Fibroblast of skin of back (primary cell): ENCODE data around the gene GYPC.

Experiments used
- DNase-seq: peaks from one replicate; pipeline ENCODE4 v3.0.0-alpha.2; 2013

GYPC gene

DNA sequence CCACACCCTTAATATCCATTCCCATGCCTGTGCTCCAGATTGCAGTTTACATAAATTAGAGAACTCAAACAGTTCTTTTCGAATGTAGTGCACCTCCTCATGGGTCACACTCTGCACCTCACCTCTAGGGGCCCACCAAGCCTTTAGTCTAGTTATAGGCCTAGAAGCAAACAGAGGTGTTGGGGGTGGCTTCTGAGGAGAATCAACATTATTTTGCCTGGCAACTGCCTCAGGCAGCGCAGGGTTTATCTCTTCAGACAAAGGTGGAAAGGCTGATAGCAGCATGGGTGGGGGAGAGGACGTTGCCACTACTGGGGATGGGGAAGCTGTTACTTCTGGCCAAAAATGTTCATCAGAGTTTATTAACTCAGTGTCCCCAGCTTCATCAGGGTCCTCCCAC lies 5.0 kb upstream of the GYPC start:
- DNase-seq, result no peak

DNA sequence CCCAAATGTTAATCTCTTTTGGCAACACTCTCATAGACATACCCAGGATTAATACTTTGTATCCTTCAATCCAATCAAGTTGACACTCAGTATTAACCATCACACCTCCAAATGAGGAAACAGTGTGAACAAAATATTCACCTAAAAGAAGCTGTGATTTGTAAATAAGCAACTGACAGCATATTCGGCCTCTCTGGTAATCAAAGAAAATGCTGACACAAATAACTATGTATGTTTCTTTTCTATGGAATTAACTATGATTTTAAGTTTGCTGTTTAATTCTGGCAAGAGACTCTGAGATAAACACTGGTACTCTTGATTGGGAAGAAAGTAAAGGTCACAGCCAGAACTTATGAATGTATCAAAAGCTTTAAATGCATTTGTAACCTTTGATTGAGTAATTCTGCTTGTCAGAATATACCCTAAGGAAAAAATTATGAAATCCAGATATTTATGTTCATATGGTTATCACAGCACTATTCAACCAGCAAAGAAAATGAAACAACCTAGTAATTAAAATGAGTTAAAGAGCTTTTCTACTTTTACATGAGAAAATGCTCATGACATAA lies 3.6 kb upstream of the GYPC start:
- DNase-seq, result no peak

DNA sequence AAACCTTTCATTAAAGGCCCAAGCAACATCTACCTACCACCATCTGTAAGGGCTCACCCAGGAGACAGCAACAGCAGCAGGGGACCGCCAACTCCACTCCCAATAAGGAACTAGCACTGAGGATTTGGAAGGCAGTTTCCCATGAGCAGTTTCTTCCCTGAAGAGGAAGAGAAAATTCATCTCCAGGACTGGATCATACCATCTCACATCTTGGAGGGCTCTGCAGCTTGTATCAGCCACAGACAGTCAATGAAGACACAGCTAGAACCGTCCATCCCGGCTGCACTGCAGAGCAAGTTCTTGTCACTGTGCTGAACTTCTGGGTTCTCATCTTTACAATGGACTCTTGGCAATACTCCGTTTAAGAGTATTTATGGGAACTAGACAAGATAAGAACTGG lies 2.8 kb upstream of the GYPC start:
- DNase-seq, result no peak

DNA sequence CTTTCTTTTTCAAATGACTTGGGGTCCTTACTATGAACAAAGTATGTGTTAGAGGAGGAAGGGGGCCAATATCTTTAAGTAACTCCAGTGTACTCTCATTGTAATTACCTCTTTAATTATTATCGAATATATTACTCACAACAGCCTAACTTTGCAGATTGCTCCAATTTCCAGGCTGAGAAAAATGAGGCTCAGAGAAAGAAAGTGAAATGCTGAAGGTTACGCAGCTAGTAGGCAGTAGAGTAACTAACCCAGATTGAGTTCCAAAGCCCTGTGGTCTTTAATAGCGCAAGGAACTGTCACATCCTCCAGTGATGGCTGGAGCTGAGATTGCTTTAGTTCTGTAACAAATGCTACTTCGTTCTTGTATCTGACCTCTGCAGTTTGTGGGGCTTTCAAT lies 2.2 kb upstream of the GYPC start:
- no peak for DNase-seq

DNA sequence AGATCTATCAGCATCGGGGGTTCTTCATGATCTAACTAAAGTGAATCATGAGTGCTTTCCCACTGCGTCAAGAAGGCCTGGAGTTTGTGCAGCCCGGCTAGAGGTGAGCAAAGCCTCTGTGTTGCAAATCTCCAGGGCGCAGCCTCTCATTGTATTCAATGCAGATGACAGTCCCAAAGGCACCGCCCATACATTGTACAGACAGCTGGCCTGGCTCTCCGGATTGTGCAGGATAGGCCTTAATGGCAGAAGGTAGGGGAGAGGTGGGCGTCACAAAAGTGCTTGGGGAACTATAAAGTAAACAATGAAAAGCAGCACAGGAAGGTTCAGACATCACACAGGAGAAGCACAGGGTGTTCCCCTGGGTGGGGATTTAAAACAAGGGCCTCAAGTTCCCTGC lies 907 bp upstream of the GYPC start:
- DNase-seq, result no peak

DNA sequence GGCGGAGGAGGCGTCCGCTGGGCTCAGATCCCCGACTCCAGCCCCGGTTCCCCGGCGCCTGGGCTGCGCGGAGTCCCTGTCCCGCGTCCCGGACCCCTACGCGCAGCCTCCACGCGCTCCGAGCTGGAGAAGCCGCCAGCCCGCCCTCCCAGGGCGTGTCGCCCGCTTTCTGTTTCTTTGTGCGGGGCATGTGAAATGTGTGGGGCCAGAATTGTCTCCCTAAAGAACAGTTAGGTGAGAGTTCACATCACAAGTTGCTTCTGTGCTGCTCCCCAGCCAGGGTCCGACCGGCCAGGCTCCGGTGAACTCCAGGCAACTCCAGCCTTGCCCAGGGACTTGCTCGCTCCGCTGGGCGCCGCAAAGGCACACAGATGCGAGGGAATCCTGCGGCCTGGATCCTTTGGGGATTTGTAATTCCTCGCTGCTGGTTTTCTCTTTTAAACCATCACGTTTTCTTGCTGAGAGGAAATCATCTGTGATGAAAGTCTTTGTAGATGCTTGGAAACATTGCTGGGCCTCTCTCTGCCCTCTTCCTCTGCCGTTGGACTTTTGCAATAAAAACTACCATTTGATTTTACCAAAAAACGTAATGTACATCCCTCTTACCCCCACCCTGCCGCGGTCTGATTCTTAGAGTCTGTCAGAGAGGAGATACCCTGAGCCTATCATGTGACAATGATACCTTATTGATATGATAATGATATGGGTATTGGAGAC lies 631 bp downstream of the GYPC start:
- DNase-seq, result peak; percentile 50

DNA sequence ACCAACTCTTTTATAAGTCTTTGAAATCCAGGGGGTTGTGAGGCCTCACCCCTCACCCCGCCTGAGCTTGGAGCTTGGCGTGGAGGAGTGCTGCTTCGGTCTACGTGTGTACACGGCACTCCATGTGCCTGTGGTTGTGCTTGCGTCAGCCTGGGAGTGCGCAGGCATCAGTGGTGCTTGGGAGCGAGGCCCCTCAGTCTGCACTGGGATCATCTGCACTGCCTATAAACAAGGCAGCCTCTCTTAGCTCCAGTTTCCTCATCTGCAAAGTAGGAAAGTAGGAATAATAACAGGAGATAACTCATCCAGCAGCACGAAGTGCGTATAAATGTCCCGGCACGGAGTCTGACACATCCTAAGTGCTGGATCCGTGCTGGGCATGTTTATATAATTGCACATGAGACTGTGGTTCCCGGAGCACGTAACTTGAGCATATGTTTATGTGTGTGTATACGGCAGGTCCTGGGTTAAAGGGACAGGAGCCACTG lies 1.2 kb downstream of the GYPC start:
- DNase-seq, result peak; percentile 94

DNA sequence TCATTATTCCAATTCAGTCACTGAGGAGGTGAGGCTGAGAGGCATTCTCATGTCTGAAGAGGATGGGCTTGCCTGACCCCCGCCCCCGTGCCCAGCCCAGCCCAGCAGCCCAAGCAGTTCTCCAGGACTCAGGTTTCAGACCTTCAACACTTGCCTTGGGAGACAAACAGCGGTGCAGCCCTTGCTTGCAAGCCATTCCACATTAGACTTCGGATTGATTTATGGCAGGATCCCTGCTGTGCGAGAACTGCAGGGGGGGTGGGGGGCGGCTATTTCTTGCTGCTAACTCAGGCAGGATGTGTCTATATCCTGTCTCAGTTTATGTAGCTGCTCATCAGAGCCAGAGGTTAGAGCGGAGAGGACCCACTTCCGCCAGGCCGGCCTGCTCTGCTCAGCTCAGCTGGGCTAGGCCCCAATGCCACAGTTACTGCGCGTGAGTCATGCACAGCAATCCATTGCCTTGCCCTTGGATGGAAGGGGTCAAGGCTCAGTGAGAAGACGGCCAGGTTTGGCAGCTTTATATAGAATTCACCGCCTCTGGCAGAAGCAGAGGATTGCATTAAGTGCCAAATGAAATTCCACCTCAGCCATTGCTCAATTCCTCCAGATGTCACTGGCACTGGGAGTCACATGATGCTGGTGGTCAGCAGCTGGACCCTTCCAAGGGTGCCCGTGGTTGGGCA lies 1.8 kb downstream of the GYPC start:
- peak; percentile 96 for DNase-seq

DNA sequence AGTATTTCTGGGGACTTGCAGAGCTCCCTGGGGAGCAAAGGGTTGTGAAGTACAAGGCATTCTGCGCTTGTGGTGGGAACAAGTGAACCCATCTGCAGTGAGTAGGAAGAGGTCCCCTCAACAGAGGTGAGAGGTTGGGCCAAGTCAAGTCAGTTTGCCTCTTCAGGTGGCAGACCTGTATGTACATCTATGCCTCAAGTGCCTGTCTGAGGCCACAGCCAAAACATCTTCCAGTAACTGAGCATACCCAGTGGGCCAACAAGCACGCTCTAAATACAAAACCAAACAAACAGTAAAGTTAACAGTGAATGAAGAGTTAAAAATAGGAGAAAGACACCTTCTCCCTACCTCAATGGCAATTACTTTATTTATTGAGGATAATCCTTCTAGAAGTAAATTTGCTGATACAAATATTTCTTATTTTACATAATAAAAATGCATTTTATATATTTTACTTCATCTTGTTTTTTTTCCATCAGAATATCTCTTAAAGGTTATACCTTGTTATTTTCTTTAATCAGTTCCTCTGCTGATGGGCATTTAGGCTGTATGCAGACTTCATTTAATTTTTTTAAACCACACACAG lies 2.5 kb downstream of the GYPC start:
- DNase-seq, result no peak

DNA sequence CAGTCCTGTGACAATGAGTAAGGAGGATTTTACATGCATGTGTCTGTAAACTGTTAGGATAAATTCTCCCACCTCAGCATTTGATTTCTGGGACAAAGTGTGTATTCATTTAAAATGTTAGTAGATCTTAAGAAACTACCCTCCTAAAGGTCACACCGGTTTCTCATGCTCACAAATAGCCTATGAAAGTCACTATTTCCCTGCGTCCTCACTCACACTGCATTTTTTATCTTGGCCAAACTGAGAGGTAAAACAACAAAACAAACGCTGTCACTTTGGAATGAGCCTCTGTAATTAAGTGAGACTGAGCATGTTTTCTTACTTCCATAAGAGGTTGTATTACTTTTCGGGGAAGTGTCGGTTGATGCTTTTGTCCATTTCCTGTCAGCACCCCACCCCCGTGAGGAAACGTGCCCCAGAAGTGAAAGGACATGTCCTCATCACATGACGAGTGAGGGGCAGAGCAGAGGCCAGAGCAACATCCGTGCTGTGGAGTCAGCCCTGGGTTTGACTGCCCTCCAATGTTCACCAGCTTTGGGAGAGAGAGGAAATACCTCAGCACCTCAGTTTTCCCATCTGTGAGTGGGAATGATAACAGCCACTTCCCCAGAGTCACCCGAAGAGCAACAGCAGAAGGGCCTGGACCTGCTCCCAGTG lies 3.1 kb downstream of the GYPC start:
- DNase-seq, result peak; percentile 12

DNA sequence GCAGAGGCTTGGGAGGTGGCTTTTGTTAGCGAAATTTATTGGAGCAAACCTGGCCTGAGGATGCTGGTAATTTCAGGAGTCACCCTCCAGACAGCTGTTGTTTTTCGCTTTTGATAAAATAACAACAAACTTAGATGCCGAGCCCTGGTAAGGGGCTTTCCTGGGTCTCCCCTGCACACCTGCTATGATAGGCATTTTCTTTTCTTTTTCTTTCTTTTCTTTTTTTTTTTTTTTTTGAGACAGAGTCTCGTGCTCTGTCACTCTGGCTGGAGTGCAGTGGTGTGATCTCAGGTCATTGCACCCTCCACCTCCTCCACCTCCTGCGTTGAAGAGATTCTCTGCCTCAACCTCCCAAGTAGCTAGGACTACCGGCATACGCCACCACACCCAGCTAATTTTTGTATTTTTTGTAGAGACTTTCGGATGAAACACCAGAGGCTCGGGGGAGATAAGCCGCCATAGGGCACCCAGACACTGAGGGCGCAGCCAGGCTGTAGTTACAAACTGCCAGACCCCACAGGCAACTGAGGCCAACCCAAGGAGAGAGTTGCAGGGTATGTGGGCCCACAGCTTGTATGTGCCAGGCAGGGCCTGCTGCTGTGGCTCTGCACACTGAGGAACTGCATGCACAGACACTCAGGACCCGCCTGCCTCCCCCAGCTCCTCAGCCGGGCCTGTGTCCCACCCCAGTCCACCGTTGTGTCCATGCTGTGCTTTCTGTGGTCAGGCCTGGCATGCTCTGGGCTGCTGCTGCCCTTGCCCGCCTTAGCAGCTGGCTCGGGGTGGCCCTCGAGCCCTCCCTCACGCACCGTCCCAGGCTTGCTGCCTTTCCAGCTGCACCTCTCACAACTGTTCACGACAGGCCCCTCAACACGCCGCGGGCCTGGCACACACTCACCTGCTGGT lies 3.9 kb downstream of the GYPC start:
- no peak for DNase-seq

DNA sequence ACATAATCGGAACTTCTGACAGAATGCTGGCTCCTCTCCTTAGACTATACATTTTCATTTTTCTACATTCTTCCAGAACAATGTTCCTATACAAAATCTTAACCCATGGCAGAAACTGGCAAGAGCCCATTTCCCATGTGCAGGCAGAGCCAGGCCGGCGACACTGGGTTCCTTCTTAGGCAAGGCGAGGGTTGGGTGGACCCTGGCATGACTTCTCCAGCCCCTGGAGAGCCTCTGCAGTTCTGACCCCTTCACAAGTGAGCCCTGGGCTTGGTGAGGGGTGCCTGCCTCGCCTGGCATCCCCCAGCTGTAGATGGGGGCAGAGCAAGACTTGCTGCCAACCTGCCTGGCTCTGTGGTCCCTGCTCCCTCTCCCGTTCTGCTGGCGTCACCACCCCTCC lies 5.0 kb downstream of the GYPC start:
- no peak for DNase-seq

DNA sequence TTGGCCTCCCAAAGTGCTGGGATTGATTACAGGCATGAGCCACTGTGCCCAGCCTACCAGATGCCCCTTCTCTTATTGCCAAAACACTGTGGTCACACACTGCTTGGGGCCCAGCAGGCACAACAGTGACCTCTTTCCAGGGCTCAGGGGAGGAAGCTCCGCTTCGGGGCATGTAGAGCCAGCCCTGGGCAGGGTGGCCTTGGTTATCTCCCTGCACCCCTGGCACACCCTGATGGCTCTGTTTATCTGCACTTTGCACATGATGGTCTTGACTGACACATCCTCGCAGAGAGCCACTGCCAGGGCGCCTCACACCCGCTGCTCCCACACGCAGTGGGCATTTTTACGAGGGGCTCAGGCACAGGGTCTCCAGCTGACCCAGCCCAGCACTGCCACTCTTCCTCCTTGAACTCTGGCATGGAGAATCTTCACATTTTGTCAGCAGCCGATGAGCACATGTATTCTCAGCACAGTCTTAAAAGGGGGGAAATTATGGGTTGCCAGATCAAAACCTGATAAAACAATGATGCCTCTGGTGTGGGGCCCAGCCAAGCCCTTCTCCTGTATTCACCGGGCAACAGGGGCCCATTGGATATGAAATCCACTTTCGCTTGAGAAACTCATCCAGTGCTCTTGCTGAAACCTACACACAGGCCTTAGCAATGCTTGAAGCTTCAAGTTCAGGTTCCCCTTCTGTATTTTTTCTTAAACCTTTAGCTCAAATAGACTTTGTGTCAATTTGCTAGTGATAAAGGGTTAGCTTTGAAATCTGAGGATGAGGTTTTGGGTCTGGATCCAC lies 5.9 kb downstream of the GYPC start:
- DNase-seq, result no peak

DNA sequence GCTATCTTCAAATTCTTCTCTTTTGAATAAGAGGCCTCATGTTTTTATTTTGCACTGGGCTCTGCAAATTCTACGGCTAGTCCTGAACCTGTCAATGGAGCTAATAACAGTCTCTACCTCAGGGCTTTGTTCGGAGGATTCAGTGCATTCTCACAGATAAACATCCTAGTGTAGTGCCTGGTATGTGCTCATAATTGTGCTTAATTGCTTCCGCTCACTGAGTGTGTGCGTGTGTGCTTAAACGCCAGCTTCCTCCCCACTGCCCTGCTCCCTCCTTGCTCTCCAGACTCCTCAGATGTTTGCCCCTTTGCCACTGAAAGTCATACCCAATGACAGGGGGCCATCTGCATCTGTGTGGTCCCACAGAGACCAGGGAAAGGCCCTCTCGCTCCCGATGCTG lies 6.7 kb downstream of the GYPC start:
- DNase-seq, result no peak

DNA sequence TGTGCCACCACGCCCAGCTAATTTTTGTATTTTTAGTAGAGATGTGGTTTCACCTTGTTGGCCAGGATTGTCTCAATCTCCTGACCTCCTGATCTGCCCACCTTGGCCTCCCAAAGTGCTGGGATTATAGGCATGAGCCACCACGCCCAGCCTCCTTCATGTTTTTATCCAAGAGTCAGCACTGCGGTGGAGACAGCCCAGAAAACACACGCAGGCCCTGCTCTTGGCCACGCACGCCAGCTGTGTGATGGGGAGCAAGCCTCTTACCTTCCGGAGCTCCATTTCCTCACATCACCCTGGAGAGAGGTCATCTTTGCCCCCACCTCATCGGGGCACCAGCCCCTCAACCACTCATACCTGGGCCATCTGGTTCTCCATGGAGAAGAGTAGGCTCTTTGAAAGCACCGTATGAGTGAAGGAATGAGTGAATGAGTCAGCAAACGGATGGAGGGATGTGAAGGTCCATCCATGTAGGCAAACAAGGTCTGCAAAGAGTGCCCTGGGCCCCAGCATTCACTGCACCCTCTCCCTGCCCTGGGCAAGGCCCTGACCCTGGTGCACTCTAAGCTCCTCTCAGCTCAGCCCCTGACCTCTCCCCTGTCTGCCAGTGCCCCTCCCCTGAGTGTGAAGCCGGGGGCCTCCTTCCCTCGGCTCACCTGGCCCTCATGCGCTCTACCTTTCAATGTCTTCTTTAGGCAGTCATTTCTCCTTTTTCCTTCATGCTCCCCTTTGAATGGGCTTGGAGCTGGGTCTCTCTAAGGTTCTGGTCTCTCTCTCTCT lies 7.4 kb downstream of the GYPC start:
- DNase-seq, result no peak

DNA sequence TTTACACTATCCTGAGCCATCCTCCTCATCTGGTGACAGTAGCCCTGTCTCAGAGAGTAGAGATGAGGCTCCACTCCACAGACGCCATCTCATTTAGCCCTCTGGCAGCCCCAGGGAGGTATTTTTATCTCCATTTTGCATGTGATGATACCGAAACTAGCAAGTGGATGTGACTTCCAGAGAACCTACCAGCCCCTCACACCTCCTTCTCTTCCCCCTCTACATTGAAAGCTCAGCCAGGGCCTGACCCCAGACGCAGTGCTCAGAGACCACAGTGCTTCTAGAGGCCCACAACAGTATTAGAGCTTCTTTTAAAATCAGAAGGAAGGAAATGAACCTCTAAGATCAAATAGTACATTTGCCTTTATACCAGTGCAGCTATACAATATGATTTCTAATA lies 8.3 kb downstream of the GYPC start:
- DNase-seq, result no peak

DNA sequence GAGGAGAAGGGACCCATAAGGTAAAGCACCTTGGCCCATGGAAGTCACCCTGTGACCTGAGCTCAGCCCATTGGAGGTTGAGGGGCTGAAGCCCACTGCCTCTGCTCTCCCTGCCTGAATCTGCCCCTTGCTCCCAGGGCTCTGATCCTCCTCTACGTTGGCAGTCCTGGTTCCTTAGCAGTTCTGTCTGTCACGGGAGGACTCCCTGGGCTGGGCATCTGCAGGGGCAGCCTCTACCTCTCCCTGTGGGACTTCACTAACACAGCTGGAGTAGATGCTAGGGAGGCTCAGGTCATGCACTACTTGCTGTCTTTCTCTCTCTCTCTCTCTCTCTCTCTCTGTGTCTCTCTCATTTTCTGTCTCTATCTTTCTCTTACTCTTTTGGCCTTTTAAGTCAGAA lies 8.7 kb downstream of the GYPC start:
- DNase-seq, result no peak

DNA sequence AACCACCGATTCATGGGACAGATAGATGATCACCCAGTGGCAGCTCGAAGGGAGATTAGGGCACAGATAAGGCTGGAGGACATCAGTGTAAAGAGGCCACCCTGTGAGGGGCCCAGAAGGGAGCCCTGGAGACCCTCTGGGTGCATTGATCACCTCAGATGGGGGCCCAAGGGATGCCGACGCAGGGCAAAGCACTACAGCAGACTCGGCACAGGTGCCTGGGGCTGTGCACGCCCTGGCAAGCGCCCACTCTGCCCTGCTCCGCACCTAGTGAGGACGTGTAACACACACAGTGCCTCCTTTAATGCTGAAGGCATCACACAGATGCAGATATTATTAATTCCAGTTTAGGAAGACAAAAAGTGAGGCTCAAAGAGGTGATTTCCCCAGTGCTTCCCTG lies 9.5 kb downstream of the GYPC start:
- no peak for DNase-seq

DNA sequence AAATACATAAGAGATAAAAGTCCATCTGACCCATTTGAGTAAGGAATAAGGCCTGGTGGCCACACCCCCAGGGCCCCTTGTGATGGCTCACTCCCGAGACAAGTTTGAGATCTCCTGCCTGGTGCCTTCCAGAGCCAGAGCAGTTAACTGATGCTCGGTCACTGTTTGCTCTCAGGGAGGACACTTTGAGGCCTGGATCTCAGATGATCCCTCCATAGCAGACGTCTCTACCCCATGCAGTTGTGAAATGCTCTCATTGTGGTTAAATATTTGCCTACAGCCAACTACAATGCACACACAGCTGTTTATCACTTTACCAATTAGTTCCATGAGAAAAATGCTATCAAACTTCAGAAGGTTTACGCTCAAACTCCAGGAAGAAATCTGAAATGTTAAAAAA lies 12.3 kb downstream of the GYPC start:
- DNase-seq, result no peak

DNA sequence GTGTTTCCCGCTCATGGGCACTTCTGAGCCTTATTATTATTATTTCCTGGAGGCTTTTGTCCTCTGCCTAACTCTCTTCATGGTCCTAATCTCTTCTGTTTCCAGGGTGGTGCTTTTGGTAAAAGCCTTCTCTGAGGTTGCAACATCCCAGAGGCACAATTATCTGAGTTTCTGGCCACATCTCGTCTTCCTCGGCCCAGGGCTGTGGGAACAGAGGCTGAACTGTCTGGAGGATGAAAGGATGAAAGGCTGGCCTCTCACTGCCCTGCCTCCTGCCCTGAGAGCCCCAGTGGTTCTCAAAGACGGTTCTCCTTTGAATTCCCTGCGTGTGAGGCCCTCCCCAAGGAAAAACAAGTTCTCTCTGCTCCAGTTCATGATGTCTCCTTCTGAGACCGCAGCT lies 13.8 kb downstream of the GYPC start:
- DNase-seq, result no peak
